MCF 10A (cell line): Measurements from ENCODE around the gene DIRAS3. TPM values are rescaled to one million over a fixed set of nuclear protein-coding genes. Genes with fewer than 3 reads are reported as not detected.

Source experiments
- BruUV-seq: library from RNA; stranded (reverse); fragments of 400-500 nt; replicated peaks from 2 replicates; lab custom pipeline; 2021; lab: Mats Ljungman, UMichigan
- CTCF ChIA-PET: fragments of 300-600 bp; sonication (Branson Sonifier 250); formaldehyde crosslinking; extraction: SDS; loops from one replicate; lab custom pipeline; 2021; ENCODE audit warnings: antibody characterized with exemption, inconsistent platforms; lab: Yijun Ruan, JAX
- POLR2A ChIA-PET: fragments of 300-600, 350-650 bp; sonication (Branson Sonifier 250); formaldehyde crosslinking; extraction: SDS; loops from one replicate; lab custom pipeline; 2020; ENCODE audit warnings: antibody characterized with exemption, inconsistent platforms; lab: Yijun Ruan, JAX
- DNase-seq: peaks from one replicate; pipeline ENCODE4 v3.0.0-alpha.2; 2018; ENCODE audit not compliant: unreplicated experiment
- H3K27ac Mint-ChIP-seq: one replicate; pipeline ENCODE4 v1.8.0; 2022; ENCODE audit warnings: mild to moderate bottlenecking, low read depth, mixed read lengths; ENCODE audit not compliant: unreplicated experiment
- H3K27me3 Mint-ChIP-seq: one replicate; pipeline ENCODE4 v1.8.0; 2022; ENCODE audit warnings: mixed read lengths; ENCODE audit not compliant: insufficient read depth, unreplicated experiment
- H3K36me3 Mint-ChIP-seq: one replicate; pipeline ENCODE4 v1.8.0; 2022; ENCODE audit warnings: mild to moderate bottlenecking, moderate library complexity, mixed read lengths; ENCODE audit not compliant: insufficient read depth, unreplicated experiment
- H3K4me1 Mint-ChIP-seq: one replicate; pipeline ENCODE4 v1.8.0; 2022; ENCODE audit warnings: mixed read lengths; ENCODE audit not compliant: insufficient read depth, unreplicated experiment
- H3K4me3 Mint-ChIP-seq: one replicate; pipeline ENCODE4 v1.8.0; 2022; ENCODE audit warnings: mild to moderate bottlenecking, moderate library complexity, mixed read lengths; ENCODE audit not compliant: unreplicated experiment
- H3K9me3 Mint-ChIP-seq: one replicate; pipeline ENCODE4 v1.8.0; 2022; ENCODE audit warnings: mixed read lengths; ENCODE audit not compliant: unreplicated experiment
- CTCF ChIP-seq: fragments of 200-600 bp; IDR thresholded peaks from one replicate; pipeline ENCODE4 v1.8.0; 2022; ENCODE audit warnings: antibody characterized with exemption, mild to moderate bottlenecking; ENCODE audit not compliant: unreplicated experiment
- intact Hi-C: fragments of 100-400 bp; cut with micrococcal nuclease; formaldehyde crosslinking; loops from 2 replicates; pipeline ENCODE4 v1.14.1; 2022
- total RNA-seq: library from RNA; stranded (reverse); gene quantifications from 2 replicates; pipeline ENCODE4 v1.2.3, GENCODE V29; 2022

The DIRAS3 gene
- total RNA-seq, 1 experiment from 2014 or later = not detected

DNA sequence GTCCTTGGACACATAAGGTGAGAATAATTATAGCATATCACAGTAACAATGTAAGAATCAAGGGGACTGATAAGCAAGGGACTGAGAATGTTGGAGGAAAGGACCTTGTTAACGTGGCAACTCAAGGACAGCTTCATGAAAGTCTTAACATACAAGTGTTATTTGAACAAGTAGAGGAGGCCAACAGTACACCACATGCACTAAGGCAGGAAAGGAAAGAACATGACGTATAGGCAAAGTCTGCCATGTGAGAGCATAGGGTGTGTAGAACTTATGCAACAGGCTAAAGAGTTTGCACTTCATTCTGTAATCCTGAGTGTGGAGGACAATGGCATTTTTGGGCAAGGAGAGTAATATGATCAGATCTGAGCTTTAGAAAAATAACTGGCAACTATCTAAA lies 33.3 kb upstream of the DIRAS3 start:
- H3K36me3 Mint-ChIP-seq = peaks cover 5% of the 10 kb centered on the region
- H3K27me3 Mint-ChIP-seq = no peaks in the 10 kb centered on the region
- intact Hi-C loops = no loop called here
- no peak for TF ChIP-seq CTCF
- H3K4me1 Mint-ChIP-seq = no peaks in the 10 kb centered on the region
- DNase-seq = no peak
- H3K9me3 Mint-ChIP-seq = no peaks in the 10 kb centered on the region
- H3K4me3 Mint-ChIP-seq = no peak overlapping the region
- no TSS peak for BruUV-seq
- ChIA-PET POLR2A (interaction anchor here (0.6 kb wide), 1 partner anchor 561 kb away, joined by 3 read pairs; no protein-coding TSS in a partner anchor), CTCF (interaction anchor here (0.7 to 0.9 kb wide), 2 partner anchors 11 to 32 kb away, joined by 3 to 5 read pairs; no protein-coding TSS in a partner anchor)
- no peak overlapping the region for H3K27ac Mint-ChIP-seq

DNA sequence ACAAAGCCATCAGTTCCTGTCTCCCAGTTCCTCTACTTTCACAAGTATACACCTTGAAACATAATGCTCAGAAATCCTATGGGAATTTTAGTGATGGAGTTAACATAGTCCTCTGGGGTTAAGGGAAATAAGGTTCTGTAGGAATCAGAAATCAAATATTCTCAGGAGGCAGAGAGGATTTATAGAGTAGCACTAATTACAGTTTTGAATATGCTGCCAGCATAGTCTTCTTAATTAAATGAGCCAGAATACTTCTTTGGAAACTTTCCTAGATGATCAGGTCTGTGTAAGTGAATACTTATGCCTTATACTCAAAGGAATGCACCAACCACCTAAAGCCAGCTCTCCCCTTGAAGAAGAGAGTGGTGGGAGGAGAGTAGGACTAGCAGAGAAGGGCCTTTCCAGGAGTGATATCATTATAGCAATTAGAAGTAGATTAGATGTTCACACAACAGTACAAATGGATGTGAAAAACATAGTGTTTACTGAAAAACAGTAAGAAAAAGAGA lies 31.4 kb upstream of the DIRAS3 start:
- BruUV-seq = no TSS peak
- intact Hi-C loops = no loop called here

GRCh38 chr1:68078647-68079046 lies 28.2 kb upstream of the DIRAS3 start:
- peaks cover 7% of the 10 kb centered on the region for H3K9me3 Mint-ChIP-seq
- no TSS peak for BruUV-seq
- no peak for DNase-seq
- ChIA-PET CTCF (interaction anchor here (1.1 kb wide), 1 partner anchor 39 kb away, joined by 3 read pairs; no protein-coding TSS in a partner anchor), POLR2A (no interaction called here)
- no peaks in the 10 kb centered on the region for H3K27me3 Mint-ChIP-seq
- no peak for TF ChIP-seq CTCF
- intact Hi-C loops = no loop called here
- no peak overlapping the region for H3K4me3 Mint-ChIP-seq
- no peak overlapping the region for H3K27ac Mint-ChIP-seq
- no peaks in the 10 kb centered on the region for H3K4me1 Mint-ChIP-seq
- H3K36me3 Mint-ChIP-seq = peaks cover 5% of the 10 kb centered on the region

More for the DNA sequence above, 31.4 kb upstream of the DIRAS3 start:
- Mint-ChIP-seq H3K4me3 (no peak overlapping the region), H3K9me3 (no peaks in the 10 kb centered on the region), H3K4me1 (no peaks in the 10 kb centered on the region), H3K27me3 (no peaks in the 10 kb centered on the region), H3K27ac (no peak overlapping the region), H3K36me3 (peaks cover 5% of the 10 kb centered on the region)
- no peak for DNase-seq
- CTCF ChIA-PET = interaction anchor here (0.8 to 1.5 kb wide), 2 partner anchors 35 to 245 kb away, joined by 3 to 10 read pairs; no protein-coding TSS in a partner anchor
- POLR2A ChIA-PET = interaction anchor here (0.6 to 0.7 kb wide), 2 partner anchors 40 to 389 kb away, joined by 3 to 4 read pairs; no protein-coding TSS in a partner anchor
- TF ChIP-seq CTCF = no peak

- ChIA-PET CTCF (interaction anchor here (0.7 kb wide), 1 partner anchor 260 kb away, joined by 4 read pairs; no protein-coding TSS in a partner anchor), POLR2A (no interaction called here)
These were observed 24.0 kb upstream of the DIRAS3 start for GRCh38 chr1:68074472-68074871.

More at GRCh38 chr1:68074472-68074871, 24.0 kb upstream of the DIRAS3 start:
- peaks cover 5% of the 10 kb centered on the region for H3K36me3 Mint-ChIP-seq
- BruUV-seq = no TSS peak
- intact Hi-C loops = no loop called here
- no peak overlapping the region for H3K4me3 Mint-ChIP-seq
- H3K4me1 Mint-ChIP-seq = no peaks in the 10 kb centered on the region
- no peak for TF ChIP-seq CTCF
- no peaks in the 10 kb centered on the region for H3K27me3 Mint-ChIP-seq
- peaks cover 7% of the 10 kb centered on the region for H3K9me3 Mint-ChIP-seq
- H3K27ac Mint-ChIP-seq = no peak overlapping the region
- DNase-seq = no peak
